AG10803 (cell line): Measurements from ENCODE around the gene ZNF316.

Experiments
- DNase-seq: peaks from one replicate; pipeline ENCODE4 v3.0.0; 2010; ENCODE audit warnings: low read depth
- H3K4me3 ChIP-seq: 2 replicates; pipeline ENCODE4 v1.5.1; 2011; ENCODE audit warnings: mild to moderate bottlenecking, low read length, control low read depth
- CTCF ChIP-seq: conservative IDR thresholded peaks from 2 replicates; pipeline ENCODE4 v1.5.1; 2011; ENCODE audit warnings: mild to moderate bottlenecking, low read length, control low read depth, inconsistent platforms

Gene ZNF316

GRCh38 chr7:6614953-6615722 is 22.0 kb upstream of the ZNF316 start, which contains the start of gene ZNF853:
Gene ZNF853 (plus strand): TSS chr7:6615610. CDS start chr7:6616175, 565 bp downstream.
- DNase-seq = no peak
- no peak for TF ChIP-seq CTCF
- H3K4me3 ChIP-seq = peak within 1 kb of the TSS; percentile 30

GRCh38 chr7:6615723-6616555 is 21.2 kb upstream of the ZNF316 start:
- TF ChIP-seq CTCF = no peak
- no peak for DNase-seq
- H3K4me3 ChIP-seq = peak overlapping the region; percentile 30

- TF ChIP-seq CTCF = no peak
- no peak overlapping the region for H3K4me3 ChIP-seq
- no peak for DNase-seq
Observed at GRCh38 chr7:6616854-6617643, 20.1 kb upstream of the ZNF316 start.

- no peak overlapping the region for H3K4me3 ChIP-seq
- peak; percentile 15 for DNase-seq
- TF ChIP-seq CTCF = no peak
Observed at GRCh38 chr7:6618621-6619020, 18.5 kb upstream of the ZNF316 start.

GRCh38 chr7:6619961-6620360 is 17.2 kb upstream of the ZNF316 start:
- no peak overlapping the region for H3K4me3 ChIP-seq
- TF ChIP-seq CTCF = no peak
- no peak for DNase-seq

- no peak for TF ChIP-seq CTCF
- no peak overlapping the region for H3K4me3 ChIP-seq
- no peak for DNase-seq
Observed at GRCh38 chr7:6621195-6622133, 15.7 kb upstream of the ZNF316 start.
